Measurements from ENCODE around the gene PGAM4.
"Not testable (repeated sequence)": the region's sequence is repeated elsewhere in the genome, so short reads cannot be mapped to it uniquely, and the experiment has no call there.

PGAM4 gene

DNA sequence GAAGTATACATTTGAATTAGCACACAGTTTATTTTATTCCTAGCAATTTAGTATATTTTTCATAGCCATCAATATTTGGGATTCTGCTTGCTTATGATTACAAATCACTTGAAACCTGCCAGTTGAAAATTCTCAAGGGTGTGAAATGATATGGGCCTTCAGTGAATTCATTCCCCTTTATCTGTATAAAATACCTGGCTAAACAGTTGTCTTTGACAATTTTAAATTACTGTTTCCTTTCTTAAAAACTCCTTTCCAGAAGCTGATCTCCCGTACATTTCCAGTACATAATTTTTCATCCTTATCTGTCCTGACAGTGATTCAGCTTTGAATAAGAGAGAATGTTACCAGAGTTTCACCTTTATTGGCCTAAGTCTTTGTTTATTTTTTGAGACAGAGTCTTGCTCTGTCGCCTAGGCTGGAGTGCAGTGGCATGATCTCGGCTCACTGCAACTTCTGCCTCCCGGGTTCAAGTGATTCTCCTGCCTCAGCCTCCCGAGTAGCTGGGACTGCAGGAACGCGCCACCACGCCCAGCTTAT lies 45.0 kb downstream of the PGAM4 start:
- no peak for DNase-seq

DNA sequence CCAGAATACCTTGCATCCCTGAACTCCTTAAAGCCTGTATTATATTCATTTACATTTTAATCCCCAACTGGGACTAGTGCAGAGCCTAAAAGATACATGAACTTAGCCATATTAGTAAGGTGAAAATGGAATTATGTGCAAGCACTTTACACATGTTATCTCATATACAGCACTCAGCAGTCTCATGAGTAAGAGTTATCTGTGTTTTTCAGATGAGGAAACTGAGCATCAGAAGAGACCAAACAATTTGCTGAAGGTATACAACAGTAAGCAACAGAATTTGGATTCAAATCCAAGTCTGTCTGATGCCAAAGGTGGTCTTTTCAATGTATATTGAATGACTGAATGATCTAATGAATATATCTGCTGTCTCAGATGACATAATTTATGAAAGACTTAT lies 46.7 kb downstream of the PGAM4 start:
- DNase-seq: no peak

- not testable (repeated sequence) for DNase-seq
Observed at GRCh38 chrX:77919370-77919769, 50.1 kb downstream of the PGAM4 start.

DNA sequence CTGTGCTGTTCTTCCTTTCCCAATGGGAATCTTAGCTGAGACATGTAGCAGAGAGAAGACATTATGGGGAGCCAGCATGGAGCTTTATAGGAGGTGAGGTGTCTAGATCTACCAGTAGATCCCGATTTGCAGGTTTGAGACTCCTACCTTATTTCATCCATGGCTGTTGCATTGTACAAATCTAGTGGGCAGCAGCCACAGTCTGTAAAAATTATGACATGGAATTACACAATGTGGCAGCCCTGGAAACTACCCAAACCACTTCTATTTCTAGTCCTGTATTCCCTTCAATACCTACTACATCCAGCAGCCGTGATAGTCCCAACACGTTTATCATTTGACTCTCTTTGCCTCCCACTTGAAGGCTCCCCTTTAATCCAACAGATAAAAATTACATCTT lies 50.9 kb downstream of the PGAM4 start:
- DNase-seq: no peak
